GM21526 (cell line): Measurements from ENCODE around the gene SLC24A3.

ENCODE experiments used
- ATAC-seq: cut with Tn5 transposase; IDR thresholded peaks from one replicate; pipeline ENCODE4 v1.9.1; 2021; ENCODE audit warnings: moderate library complexity; ENCODE audit not compliant: unreplicated experiment, low FRiP score

SLC24A3 gene

GRCh38 chr20:19335916-19336315, 123.5 kb downstream of the SLC24A3 start:
- ATAC-seq: no peak

- ATAC-seq: no peak
These were observed 124.2 kb downstream of the SLC24A3 start for GRCh38 chr20:19336631-19337030.

GRCh38 chr20:19338380-19338779, 125.9 kb downstream of the SLC24A3 start:
- ATAC-seq: no peak

GRCh38 chr20:19338960-19339359, 126.5 kb downstream of the SLC24A3 start:
- no peak for ATAC-seq

GRCh38 chr20:19341348-19342053, 129.1 kb downstream of the SLC24A3 start:
- ATAC-seq: no peak

- no peak for ATAC-seq
These were observed 131.9 kb downstream of the SLC24A3 start for GRCh38 chr20:19344341-19344740.

GRCh38 chr20:19347943-19348456, 135.6 kb downstream of the SLC24A3 start:
- no peak for ATAC-seq

GRCh38 chr20:19348582-19348981, 136.1 kb downstream of the SLC24A3 start:
- ATAC-seq: no peak

- ATAC-seq: no peak
These were observed 137.4 kb downstream of the SLC24A3 start for GRCh38 chr20:19349879-19350278.

GRCh38 chr20:19351542-19351941, 139.1 kb downstream of the SLC24A3 start:
- ATAC-seq: no peak

GRCh38 chr20:19354950-19355349, 142.5 kb downstream of the SLC24A3 start:
- ATAC-seq: no peak

- ATAC-seq: no peak
These were observed 149.3 kb downstream of the SLC24A3 start for GRCh38 chr20:19361790-19362189.

- ATAC-seq: no peak
These were observed 151.0 kb downstream of the SLC24A3 start for GRCh38 chr20:19363476-19363875.

- no peak for ATAC-seq
These were observed 155.1 kb downstream of the SLC24A3 start for GRCh38 chr20:19367591-19367990.

- no peak for ATAC-seq
These were observed 155.9 kb downstream of the SLC24A3 start for GRCh38 chr20:19368351-19368750.

- ATAC-seq: no peak
These were observed 157.9 kb downstream of the SLC24A3 start for GRCh38 chr20:19370076-19371075.

GRCh38 chr20:19371112-19371511, 158.7 kb downstream of the SLC24A3 start:
- no peak for ATAC-seq

GRCh38 chr20:19374216-19374615, 161.8 kb downstream of the SLC24A3 start:
- no peak for ATAC-seq

GRCh38 chr20:19375395-19375794, 163.0 kb downstream of the SLC24A3 start:
- ATAC-seq: no peak

GRCh38 chr20:19375801-19376200, 163.4 kb downstream of the SLC24A3 start:
- ATAC-seq: no peak
